ENCODE results near the gene MB21D2.

- no peak for TF ChIP-seq CTCF (IDR thresholded peaks at IDR 0.05)
- TF ChIP-seq POLR2A (IDR thresholded peaks at IDR 0.05) = no peak
These were observed 27.0 kb downstream of the MB21D2 start for GRCh38 chr3:192890347-192891335.

All from esophagus squamous epithelium (tissue), 4 donors.